Esophagus mucosa (tissue), 1 donor: Measurements from ENCODE around the gene SESTD1. TPM values are rescaled to one million over a fixed set of nuclear protein-coding genes. Genes with fewer than 3 reads are reported as not detected.

Source experiments
- ATAC-seq: fragments of 200-7000 bp; cut with Tn5 transposase; one replicate; pipeline ENCODE4 v1.9.1; 2020
- total RNA-seq: library from RNA; stranded (reverse); gene quantifications from one replicate; pipeline ENCODE4 v1.2.4, GENCODE V29; 2023
- donor health status: DM: yes; HTN: yes; CAD: no.

Gene SESTD1
- total RNA-seq = 19.8 TPM

- ATAC-seq = peak; percentile 70
Observed at GRCh38 chr2:179264368-179265081, at the start of gene SESTD1. TSS of gene SESTD1 (minus strand) at chr2:179264832. CDS start at chr2:179191841, 72,991 bp downstream.

GRCh38 chr2:179313057-179313456 lies 48.4 kb upstream of the SESTD1 start:
- no peak for ATAC-seq

DNA sequence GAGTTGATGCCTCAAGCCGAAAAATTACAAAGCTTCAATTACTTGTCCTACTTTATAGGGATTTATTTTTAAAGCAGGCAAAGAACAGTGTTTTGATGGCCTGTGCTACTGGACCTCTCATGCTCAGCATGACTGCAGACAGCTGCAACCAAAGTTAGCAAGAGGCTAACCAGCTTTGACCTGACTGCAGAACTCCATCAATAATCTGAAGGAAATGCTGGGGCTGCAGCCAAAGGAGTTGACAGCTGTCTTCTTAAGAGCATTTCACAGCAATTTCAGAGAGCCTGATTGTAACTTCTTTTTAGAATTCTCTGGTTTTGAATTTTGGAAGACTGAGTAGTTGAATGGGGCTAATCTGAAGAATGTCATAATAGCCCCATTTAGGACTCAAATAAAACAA lies 46.5 kb upstream of the SESTD1 start:
- ATAC-seq = no peak

- no peak for ATAC-seq
Observed at GRCh38 chr2:179307616-179308371, 43.2 kb upstream of the SESTD1 start.

GRCh38 chr2:179305125-179305524 lies 40.5 kb upstream of the SESTD1 start:
- no peak for ATAC-seq

GRCh38 chr2:179304424-179304823 lies 39.8 kb upstream of the SESTD1 start:
- no peak for ATAC-seq

DNA sequence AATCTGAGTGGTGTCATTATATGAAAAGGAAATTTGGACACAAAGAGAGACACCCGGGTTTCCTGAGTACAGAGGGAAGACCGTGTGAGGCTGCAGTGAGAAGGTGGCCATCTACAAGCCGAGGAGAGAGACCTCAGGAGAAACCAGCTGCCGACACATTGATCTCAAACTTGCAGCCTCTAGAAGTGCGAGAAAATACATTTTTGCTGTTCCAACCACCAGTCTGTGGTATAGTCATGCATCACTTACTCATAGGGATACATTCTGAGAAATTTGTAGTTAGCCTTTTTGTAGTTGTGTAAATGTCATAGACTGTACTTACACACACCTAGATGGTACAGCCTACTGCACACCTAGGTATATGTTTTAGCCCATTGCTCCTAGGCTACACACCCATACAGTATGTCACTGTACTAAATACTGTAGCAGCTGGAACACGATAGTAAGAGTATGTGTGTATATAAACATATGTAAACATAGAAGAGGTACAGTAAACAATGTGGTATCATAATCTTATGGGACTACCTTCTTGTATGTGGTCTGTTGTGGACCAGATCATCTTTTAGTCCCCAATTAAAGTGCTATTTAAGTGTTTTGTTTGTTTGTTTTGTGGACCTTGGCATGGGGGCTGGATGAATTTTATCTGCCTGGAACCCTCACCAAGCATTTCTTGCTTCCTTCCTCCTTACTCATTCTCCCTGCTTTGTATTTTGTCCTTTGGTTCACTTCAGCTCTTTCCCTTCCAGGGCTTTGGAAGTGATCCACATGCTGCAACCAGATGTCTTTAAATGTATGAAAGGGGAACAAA lies 38.3 kb upstream of the SESTD1 start:
- no peak for ATAC-seq

DNA sequence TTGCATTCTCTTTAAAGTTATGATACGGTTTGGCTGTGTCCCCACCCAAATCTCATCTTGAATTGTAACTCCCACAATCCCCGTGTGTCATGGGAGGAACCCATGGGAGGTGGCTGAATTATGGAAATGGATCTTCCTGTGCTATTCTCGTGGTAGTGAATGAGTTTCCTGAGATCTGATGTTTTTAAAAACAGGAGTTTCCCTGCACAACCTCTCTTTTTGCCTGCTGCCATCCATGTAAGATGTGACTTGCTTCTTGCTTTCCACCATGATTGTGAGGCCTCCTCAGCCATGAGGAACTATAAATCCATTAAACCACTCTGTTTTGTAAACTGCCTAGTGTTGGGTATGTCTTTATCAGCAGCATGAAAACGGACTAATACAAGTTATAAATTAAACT lies 37.5 kb upstream of the SESTD1 start:
- ATAC-seq = no peak

- no peak for ATAC-seq
Observed at GRCh38 chr2:179298666-179299065, 34.0 kb upstream of the SESTD1 start.

DNA sequence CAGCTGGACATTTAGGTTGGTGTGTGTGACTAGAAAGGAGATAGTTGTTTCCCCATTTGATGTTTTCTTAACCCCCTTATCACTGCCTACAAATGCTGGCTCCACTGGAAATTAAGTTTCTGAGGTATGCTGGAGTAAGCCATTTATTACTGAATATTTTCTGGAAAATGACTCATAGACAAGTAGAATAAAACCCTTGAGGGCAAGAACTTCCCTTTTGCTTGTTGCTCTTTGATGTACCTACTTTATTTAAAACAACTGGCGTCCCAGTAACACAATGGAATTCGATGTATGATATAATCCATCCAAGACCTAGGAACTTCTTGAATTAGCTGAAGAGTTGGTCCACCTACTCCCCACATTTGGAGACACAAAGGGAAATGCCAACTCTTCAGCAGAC lies 33.3 kb upstream of the SESTD1 start:
- ATAC-seq = no peak

- ATAC-seq = no peak
Observed at GRCh38 chr2:179290329-179290728, 25.7 kb upstream of the SESTD1 start.

GRCh38 chr2:179285060-179285459 lies 20.4 kb upstream of the SESTD1 start:
- ATAC-seq = no peak

GRCh38 chr2:179277429-179278196 lies 13.0 kb upstream of the SESTD1 start:
- ATAC-seq = peak; percentile 30

DNA sequence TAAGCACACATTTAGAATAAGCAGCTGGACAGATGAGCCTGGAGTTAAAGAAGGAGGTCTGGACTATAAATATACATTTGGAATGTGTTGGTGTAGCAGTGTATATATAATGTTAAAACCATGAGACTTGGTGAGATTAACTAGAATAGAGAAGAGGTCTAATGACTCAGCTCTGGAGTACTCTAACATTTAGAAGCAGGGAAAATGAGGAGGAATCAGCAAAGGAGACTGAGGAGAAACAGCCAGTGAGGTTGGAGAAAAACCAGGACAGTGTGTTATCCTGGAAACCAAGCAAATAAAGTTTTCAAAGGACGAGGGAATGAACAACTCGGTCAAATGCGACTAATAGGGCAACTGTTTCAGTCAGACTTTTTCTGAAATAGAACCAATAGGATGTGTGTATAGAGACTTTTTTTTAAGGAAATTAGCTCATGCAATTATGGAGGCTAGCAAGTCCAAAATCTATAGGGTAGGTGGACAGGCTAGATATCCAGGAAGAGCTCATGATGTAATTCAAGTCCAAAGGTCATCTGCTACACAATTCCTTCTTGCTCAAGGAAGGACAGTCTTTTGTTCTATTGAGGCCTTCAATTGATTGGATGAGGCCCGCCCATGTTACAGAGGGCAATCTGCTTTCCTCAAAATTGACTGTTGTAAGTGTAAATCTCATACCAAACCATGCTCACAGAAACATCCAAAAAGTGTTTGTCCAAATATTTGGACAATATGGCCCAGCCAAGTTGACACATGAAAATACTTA lies 10.8 kb upstream of the SESTD1 start:
- no peak for ATAC-seq

DNA sequence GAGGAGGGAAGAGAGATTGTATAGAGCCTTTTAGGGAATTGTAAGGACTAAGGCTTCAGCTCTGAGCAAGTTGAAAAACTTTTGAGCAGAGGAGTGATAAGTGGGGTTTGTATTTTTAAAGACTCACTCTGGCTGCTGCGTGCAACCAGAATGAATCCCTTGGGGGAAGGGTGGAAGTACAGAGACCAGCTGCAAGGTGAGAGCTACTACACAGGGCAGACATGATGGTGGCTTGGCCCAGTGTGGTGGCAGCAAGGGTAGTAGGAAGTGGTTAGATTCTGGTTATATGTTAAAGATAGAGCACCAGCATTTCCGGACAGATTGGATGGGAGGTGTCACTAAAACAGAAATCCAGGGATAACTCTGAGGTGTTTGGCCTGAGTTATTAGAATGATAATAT lies 10.1 kb upstream of the SESTD1 start:
- peak; percentile 37 for ATAC-seq

DNA sequence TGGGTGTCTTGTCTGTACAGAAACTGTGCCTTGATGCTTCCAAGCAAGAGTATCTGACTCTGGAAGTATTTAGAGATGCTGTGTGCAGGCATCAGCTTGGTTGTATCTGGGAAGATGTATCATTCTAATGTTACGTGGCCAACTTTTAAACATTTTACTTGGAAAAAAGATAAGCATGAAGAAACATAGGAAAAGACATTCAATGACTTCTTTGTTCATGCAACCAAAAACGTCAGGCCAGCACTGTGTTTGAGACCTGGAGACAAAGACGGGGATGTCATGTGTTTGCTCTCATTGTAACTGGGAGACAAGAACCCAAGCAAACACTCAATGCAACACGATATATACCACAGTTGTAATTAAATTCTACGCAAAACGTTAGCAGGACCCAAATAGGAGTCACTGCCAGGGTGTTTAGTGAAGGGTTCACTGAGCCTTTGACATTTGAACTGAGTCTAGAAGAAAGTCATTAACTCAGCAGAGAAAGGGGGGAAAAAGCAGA lies 8.9 kb upstream of the SESTD1 start:
- no peak for ATAC-seq

DNA sequence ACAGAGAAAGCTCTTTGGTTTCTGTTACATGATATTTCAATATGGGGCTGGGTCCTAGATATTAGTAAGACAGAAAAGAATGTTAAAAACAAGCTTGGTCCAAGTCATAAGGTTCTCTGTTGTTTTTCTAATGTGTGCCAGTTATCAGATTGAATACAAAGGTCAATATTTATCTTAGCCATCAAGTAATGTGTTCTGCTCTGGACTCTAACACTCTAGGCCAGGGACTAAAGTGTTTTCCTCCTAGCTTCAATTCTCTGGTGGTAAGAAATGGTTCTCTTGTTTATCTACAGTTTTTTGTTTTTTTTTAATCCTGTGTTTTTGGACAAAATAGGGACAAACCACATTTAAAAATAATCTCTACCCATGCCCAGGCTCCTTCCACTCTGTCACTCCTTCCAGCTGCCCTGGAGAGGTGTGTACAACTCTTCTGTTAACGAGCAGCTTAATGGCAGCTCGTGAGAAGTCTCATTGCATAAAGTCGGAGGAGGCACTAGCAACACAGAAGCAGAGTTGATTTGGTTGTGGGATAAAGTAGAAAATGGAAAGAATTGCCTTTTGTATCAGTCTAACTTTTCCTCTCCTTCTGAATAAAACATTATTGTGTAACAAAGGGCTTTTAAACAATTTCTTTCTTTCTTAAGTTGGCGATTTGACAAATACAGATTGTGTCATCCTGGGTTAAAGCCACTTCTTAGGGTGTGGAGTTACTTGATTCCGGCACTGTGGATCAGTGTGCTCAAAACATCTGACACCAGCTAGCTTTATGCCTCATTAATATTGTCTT lies 8.0 kb upstream of the SESTD1 start:
- peak; percentile 77 for ATAC-seq

DNA sequence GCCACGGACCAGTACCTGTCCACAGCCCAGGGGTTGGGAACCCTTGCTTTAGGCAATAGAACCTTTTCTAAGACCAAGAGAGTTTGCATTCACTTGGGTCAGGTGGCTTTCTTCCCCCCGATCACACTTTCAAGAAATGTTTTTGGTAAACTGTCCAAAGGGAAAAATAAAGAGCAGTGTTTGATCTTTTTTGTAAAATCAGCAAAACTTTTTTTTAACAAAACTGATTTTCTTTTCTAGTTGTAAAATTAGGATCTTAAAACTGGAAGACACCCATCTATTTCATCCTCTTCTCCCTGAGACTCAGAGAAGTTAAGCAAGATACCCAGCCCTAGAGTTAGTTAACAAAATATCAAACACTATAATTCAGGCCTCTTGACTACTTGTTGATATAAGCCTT lies 6.1 kb upstream of the SESTD1 start:
- no peak for ATAC-seq

- ATAC-seq = peak; percentile 69
Observed at GRCh38 chr2:179268277-179268925, 3.8 kb upstream of the SESTD1 start.

DNA sequence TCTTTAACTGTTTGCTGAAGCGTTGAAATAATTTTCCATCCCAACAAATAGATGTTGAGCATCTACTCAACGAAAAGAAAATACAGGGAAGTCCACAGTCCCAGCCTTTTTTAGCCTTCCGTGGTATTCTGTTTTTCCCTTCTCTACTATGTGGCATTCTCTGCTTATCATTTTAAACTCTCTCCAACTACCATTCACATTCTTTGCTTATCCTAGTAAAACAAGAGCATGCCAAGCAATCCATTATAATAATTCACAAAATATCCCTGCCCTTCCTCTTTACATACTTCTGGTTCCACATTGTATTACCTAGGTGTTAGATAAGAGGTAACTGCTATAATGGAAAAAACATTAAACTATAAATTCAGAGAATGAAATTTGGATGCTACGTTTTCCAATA lies 1.6 kb upstream of the SESTD1 start:
- ATAC-seq = no peak
